ENCODE data around the gene ADAT3. TPM values are rescaled to one million over a fixed set of nuclear protein-coding genes. Genes with fewer than 3 reads are reported as not detected.

The ADAT3 gene
- total and polyA plus RNA-seq, 10 donors, result 3.2 to 11.0 (median 8.2) TPM

GRCh38 chr19:1862068-1862423 is 43.2 kb upstream of the ADAT3 start:
- H3K9me3 ChIP-seq, result no peaks in the 10 kb centered on the region
- no peaks in the 10 kb centered on the region for H3K36me3 ChIP-seq
- WGBS, 5 donors, result 2 to 4% (median 3%) methylated on average over 6 to 21 of the region's 21 CpGs
- no peak for TF ChIP-seq CTCF (IDR thresholded peaks at IDR 0.05 in 8 of 11, conservative IDR thresholded peaks at IDR 0.05 in 3 of 11)
- intact Hi-C loops (cut with DNase I; ENCODE audit: low total_unique reads), result no loop called here
- H3K27me3 ChIP-seq (replicated peaks in 1 of 7), result no peaks in the 10 kb centered on the region
- DNase-seq, result no peak
- H3K27ac ChIP-seq, result peak overlapping the region; percentile 48 to 99 (median 88)
- H3K4me1 ChIP-seq, result peaks cover 33 to 75% (median 65%) of the 10 kb centered on the region in 6 donors
- peak overlapping the region; percentile 74 to 92 (median 81) for H3K4me3 ChIP-seq

GRCh38 chr19:1862424-1863327 is 42.5 kb upstream of the ADAT3 start:
- Histone ChIP-seq H3K27ac (peak overlapping the region; percentile 63 to 99 (median 90)), H3K4me1 (peaks cover 33 to 75% (median 59%) of the 10 kb centered on the region in 6 donors)
- intact Hi-C loops (cut with DNase I; ENCODE audit: low total_unique reads), result no loop called here

GRCh38 chr19:1863328-1863637 is 41.9 kb upstream of the ADAT3 start, which contains the start of gene KLF16:
KLF16 (minus strand) TSS chr19:1863579; CDS start chr19:1863497, 82 bp downstream.
- 0 to 1% (median 1%) methylated on average over 22 to 63 of the region's 63 CpGs; no CpG with 5 or more reads in 1 of the 5 donors for WGBS, 5 donors
- Histone ChIP-seq H3K9me3 (no peaks in the 10 kb centered on the region), H3K36me3 (no peaks in the 10 kb centered on the region), H3K4me1 (peaks cover 29 to 73% (median 53%) of the 10 kb centered on the region in 6 donors), H3K27ac (peak within 1 kb of the TSS; percentile 86 to 99 (median 96)), H3K27me3 (replicated peaks in 1 of 7) (no peaks in the 10 kb centered on the region), H3K4me3 (peak within 1 kb of the TSS; percentile 74 to 92 (median 81))
- TF ChIP-seq POLR2AphosphoS5 (IDR thresholded peaks at IDR 0.05), result peak in 2 of 3 donors; percentile 25 to 55
- TF ChIP-seq CTCF (IDR thresholded peaks at IDR 0.05 in 8 of 11, conservative IDR thresholded peaks at IDR 0.05 in 3 of 11), result no peak
- TF ChIP-seq POLR2A (IDR thresholded peaks at IDR 0.05), result peak in 2 of 3 donors; percentile 32 to 80
- no peak for DNase-seq
- intact Hi-C loops (cut with DNase I; ENCODE audit: low total_unique reads), result no loop called here

More at GRCh38 chr19:1862424-1863327, 42.5 kb upstream of the ADAT3 start:
- TF ChIP-seq POLR2AphosphoS5 (IDR thresholded peaks at IDR 0.05), result peak in 1 of 3 donors; percentile 55
- TF ChIP-seq POLR2A (IDR thresholded peaks at IDR 0.05), result no peak
- peak; percentile 92 for DNase-seq
- 0 to 1% (median 1%) methylated on average over 52 to 109 of the region's 109 CpGs for WGBS, 5 donors
- peak overlapping the region; percentile 74 to 92 (median 81) for H3K4me3 ChIP-seq
- H3K27me3 ChIP-seq (replicated peaks in 1 of 7), result no peaks in the 10 kb centered on the region
- no peaks in the 10 kb centered on the region for H3K36me3 ChIP-seq
- H3K9me3 ChIP-seq, result no peaks in the 10 kb centered on the region

GRCh38 chr19:1863638-1864479 is 41.3 kb upstream of the ADAT3 start:
- intact Hi-C loops (cut with DNase I; ENCODE audit: low total_unique reads), result no loop called here
- WGBS, 5 donors, result 0 to 1% (median 1%) methylated on average over 14 to 115 of the region's 115 CpGs
- H3K27me3 ChIP-seq (replicated peaks in 1 of 7), result no peaks in the 10 kb centered on the region
- peak; percentile 46 to 81 (median 68) for TF ChIP-seq POLR2AphosphoS5 (IDR thresholded peaks at IDR 0.05)
- TF ChIP-seq CTCF (IDR thresholded peaks at IDR 0.05 in 8 of 11, conservative IDR thresholded peaks at IDR 0.05 in 3 of 11), result peak in 1 of 11 experiments; percentile 24
- no peak for TF ChIP-seq POLR2A (IDR thresholded peaks at IDR 0.05)
- H3K27ac ChIP-seq, result peak overlapping the region; percentile 86 to 99 (median 96)
- peak overlapping the region; percentile 69 to 92 (median 80) for H3K4me3 ChIP-seq
- H3K4me1 ChIP-seq, result peaks cover 23 to 72% (median 48%) of the 10 kb centered on the region in 6 donors
- DNase-seq, result peak; percentile 98
- no peaks in the 10 kb centered on the region for H3K9me3 ChIP-seq
- H3K36me3 ChIP-seq, result peaks cover 0 to 2% (median 0%) of the 10 kb centered on the region in 6 donors

Data from spleen (tissue), 11 donors.